HG03457 (cell line): ENCODE results near the gene CBX1.

Experiments
- ATAC-seq: cut with Tn5 transposase; IDR thresholded peaks from one replicate; pipeline ENCODE4 v1.9.1; 2021; ENCODE audit warnings: moderate number of reproducible peaks; ENCODE audit not compliant: unreplicated experiment

The CBX1 gene

GRCh38 chr17:48101012-48101720 lies at the start of gene CBX1:
CBX1 (minus strand) TSS chr17:48101478; CDS start chr17:48077004, 24,474 bp downstream.
- peak; percentile 73 for ATAC-seq

GRCh38 chr17:48150597-48151001 lies 49.3 kb upstream of the CBX1 start:
- ATAC-seq = no peak

- no peak for ATAC-seq
These were observed 48.6 kb upstream of the CBX1 start for GRCh38 chr17:48149787-48150463.

- no peak for ATAC-seq
These were observed 47.8 kb upstream of the CBX1 start for GRCh38 chr17:48148854-48149786.

- no peak for ATAC-seq
These were observed 46.9 kb upstream of the CBX1 start for GRCh38 chr17:48148029-48148770.

GRCh38 chr17:48144976-48145798 lies 43.9 kb upstream of the CBX1 start:
- ATAC-seq = no peak

GRCh38 chr17:48144231-48144630 lies 43.0 kb upstream of the CBX1 start:
- ATAC-seq = no peak

GRCh38 chr17:48143629-48144028 lies 42.4 kb upstream of the CBX1 start:
- no peak for ATAC-seq

- no peak for ATAC-seq
These were observed 38.7 kb upstream of the CBX1 start for GRCh38 chr17:48139944-48140343.

GRCh38 chr17:48137656-48138055 lies 36.4 kb upstream of the CBX1 start:
- ATAC-seq = no peak

GRCh38 chr17:48134912-48135480 lies 33.7 kb upstream of the CBX1 start:
- ATAC-seq = no peak

- ATAC-seq = no peak
These were observed 31.1 kb upstream of the CBX1 start for GRCh38 chr17:48132385-48132784.

GRCh38 chr17:48131216-48131824 lies 30.0 kb upstream of the CBX1 start:
- no peak for ATAC-seq

GRCh38 chr17:48129981-48130380 lies 28.7 kb upstream of the CBX1 start:
- ATAC-seq = no peak

- ATAC-seq = no peak
These were observed 27.1 kb upstream of the CBX1 start for GRCh38 chr17:48128400-48128799.

GRCh38 chr17:48127371-48128051 lies 26.2 kb upstream of the CBX1 start:
- ATAC-seq = no peak

GRCh38 chr17:48126532-48126850 lies 25.2 kb upstream of the CBX1 start:
- ATAC-seq = no peak

- ATAC-seq = no peak
These were observed 24.7 kb upstream of the CBX1 start for GRCh38 chr17:48125829-48126531.
